GM23338 (cell line): ENCODE data around the gene ANKRD44. TPM values are rescaled to one million over a fixed set of nuclear protein-coding genes. Genes with fewer than 3 reads are reported as not detected.

ENCODE experiments used
- ATAC-seq: fragments of 200-7000 bp; cut with Tn5 transposase; 3 replicates; pipeline ENCODE4 v1.9.1; 2020
- DNase-seq: peaks from one replicate; pipeline ENCODE4 v3.0.0-alpha.2; 2015; ENCODE audit warnings: low spot score
- H2AFZ ChIP-seq: fragments of 200-600 bp; sonication (generic); 2 replicates; pipeline ENCODE4 v1.8.0; 2016; ENCODE audit warnings: antibody characterized with exemption, mild to moderate bottlenecking, moderate library complexity
- H3F3A ChIP-seq: fragments of 200-600 bp; sonication (generic); replicated peaks from 2 replicates; pipeline ENCODE4 v1.8.0; 2017; ENCODE audit warnings: antibody characterized with exemption, mixed run types, low read depth
- H3K27ac ChIP-seq: fragments of 200-600 bp; sonication (generic); 2 replicates; pipeline ENCODE4 v1.6.1; 2016; ENCODE audit warnings: low read depth
- H3K27me3 ChIP-seq: fragments of 200-600 bp; sonication (generic); 2 replicates; pipeline ENCODE4 v1.8.0; 2016; ENCODE audit warnings: mild to moderate bottlenecking, mixed run types, moderate library complexity; ENCODE audit not compliant: insufficient read depth
- H3K36me3 ChIP-seq: fragments of 200-600 bp; sonication (generic); 2 replicates; pipeline ENCODE4 v1.8.0; 2016; ENCODE audit warnings: mild to moderate bottlenecking; ENCODE audit not compliant: insufficient read depth
- H3K4me1 ChIP-seq: fragments of 200-600 bp; sonication (generic); 2 replicates; pipeline ENCODE4 v1.8.0; 2016; ENCODE audit warnings: mild to moderate bottlenecking, moderate library complexity; ENCODE audit not compliant: insufficient read depth
- H3K4me2 ChIP-seq: fragments of 200-600 bp; sonication (generic); 2 replicates; pipeline ENCODE4 v1.7.1; 2017; ENCODE audit warnings: mixed run types
- H3K4me3 ChIP-seq: fragments of 200-600 bp; sonication (generic); 2 replicates; pipeline ENCODE4 v1.6.1; 2016; ENCODE audit warnings: mixed run types
- H3K79me2 ChIP-seq: fragments of 200-600 bp; sonication (generic); replicated peaks from 2 replicates; pipeline ENCODE4 v1.8.0; 2017; ENCODE audit warnings: mild to moderate bottlenecking; ENCODE audit not compliant: insufficient read depth
- H3K9me2 ChIP-seq: fragments of 200-600 bp; sonication (generic); 2 replicates; pipeline ENCODE4 v1.8.0; 2017; ENCODE audit not compliant: insufficient read depth
- H4K20me1 ChIP-seq: fragments of 200-600 bp; sonication (generic); replicated peaks from 2 replicates; pipeline ENCODE4 v1.8.0; 2017; ENCODE audit warnings: mild to moderate bottlenecking; ENCODE audit not compliant: insufficient read depth
- H3K27ac Mint-ChIP-seq: 2 replicates; pipeline ENCODE4 v1.8.0; 2020; ENCODE audit warnings: inconsistent platforms, mild to moderate bottlenecking, moderate library complexity, mixed read lengths
- H3K27me3 Mint-ChIP-seq: 3 replicates; pipeline ENCODE4 v1.8.0; 2022; ENCODE audit warnings: low read depth, mild to moderate bottlenecking, moderate library complexity, mixed read lengths, inconsistent platforms; ENCODE audit not compliant: insufficient read depth, poor library complexity
- H3K36me3 Mint-ChIP-seq: 3 replicates; pipeline ENCODE4 v1.8.0; 2021; ENCODE audit warnings: low read depth, mild to moderate bottlenecking, inconsistent platforms, moderate library complexity, mixed read lengths
- H3K4me1 Mint-ChIP-seq: 3 replicates; pipeline ENCODE4 v1.8.0; 2020; ENCODE audit warnings: mild to moderate bottlenecking, inconsistent platforms, mixed read lengths
- H3K4me3 Mint-ChIP-seq: 3 replicates; pipeline ENCODE4 v1.8.0; 2021; ENCODE audit warnings: moderate library complexity, mild to moderate bottlenecking, inconsistent platforms, mixed read lengths
- H3K9me3 Mint-ChIP-seq: 3 replicates; pipeline ENCODE4 v1.8.0; 2020; ENCODE audit warnings: moderate library complexity, mild to moderate bottlenecking, inconsistent platforms, mixed read lengths
- CREB1 ChIP-seq: fragments of 250-450 bp; sonication (Bioruptor Pico); IDR thresholded peaks from 2 replicates; pipeline ENCODE4 v1.5.0; 2020; ENCODE audit warnings: low read depth, mild to moderate bottlenecking, moderate library complexity
- CTCF ChIP-seq, 2 experiments: fragments of 200-600 bp in 1 of 2; sonication (generic) in 1 of 2; conservative IDR thresholded peaks; 2 replicates each; pipeline versions ENCODE4 v1.5.1 to v1.6.1; 2016 to 2017; ENCODE audit warnings: antibody characterized with exemption in 2 of 2, low read depth in 2 of 2, mild to moderate bottlenecking in 2 of 2, moderate library complexity in 1 of 2
- ETS1 ChIP-seq: IDR thresholded peaks from 2 replicates; pipeline ENCODE4 v1.6.1; 2016; ENCODE audit warnings: antibody characterized with exemption
- EZH2 ChIP-seq: fragments of 200-600 bp; sonication (generic); IDR thresholded peaks from one replicate; pipeline ENCODE4 v1.8.0; 2017; ENCODE audit warnings: antibody characterized with exemption, mild to moderate bottlenecking, low read depth; ENCODE audit not compliant: unreplicated experiment
- EZH2phosphoT487 ChIP-seq: fragments of 200-600 bp; sonication (generic); IDR thresholded peaks from one replicate; pipeline ENCODE4 v1.8.1; 2018; ENCODE audit warnings: antibody characterized with exemption; ENCODE audit not compliant: unreplicated experiment
- JUNB ChIP-seq: IDR thresholded peaks from one replicate; pipeline ENCODE4 v1.6.1; 2016; ENCODE audit warnings: antibody characterized with exemption; ENCODE audit not compliant: unreplicated experiment
- NANOG ChIP-seq: IDR thresholded peaks from 2 replicates; pipeline ENCODE4 v1.6.1; 2016; ENCODE audit warnings: antibody characterized with exemption, borderline replicate concordance
- POLR2AphosphoS5 ChIP-seq: IDR thresholded peaks from 2 replicates; pipeline ENCODE4 v1.6.1; 2016; ENCODE audit warnings: antibody characterized with exemption, low read depth
- REST ChIP-seq: IDR thresholded peaks from one replicate; pipeline ENCODE4 v1.6.1; 2018; ENCODE audit warnings: antibody characterized with exemption; ENCODE audit not compliant: unreplicated experiment
- STAT1 ChIP-seq: IDR thresholded peaks from one replicate; pipeline ENCODE4 v1.6.1; 2016; ENCODE audit warnings: antibody characterized with exemption; ENCODE audit not compliant: unreplicated experiment
- ZNF114 ChIP-seq: fragments of 250-450 bp; sonication (Bioruptor Pico); IDR thresholded peaks from 2 replicates; pipeline ENCODE4 v1.5.0; 2020; ENCODE audit warnings: mild to moderate bottlenecking, moderate library complexity
- ZNF331 ChIP-seq: fragments of 250-450 bp; sonication (Bioruptor Pico); IDR thresholded peaks from 2 replicates; pipeline ENCODE4 v1.5.0; 2020; ENCODE audit warnings: low read depth, mild to moderate bottlenecking, moderate library complexity
- ZNF462 ChIP-seq: fragments of 250-450 bp; sonication (Bioruptor Pico); IDR thresholded peaks from 2 replicates; pipeline ENCODE4 v1.5.0; 2020; ENCODE audit warnings: mild to moderate bottlenecking, moderate library complexity
- polyA plus RNA-seq: library from polyadenylated mRNA; unstranded; fragments of >200 nt; fragmentation: Nextera tagmentation; extraction: Ambion mirVana; gene quantifications from 2 replicates; pipeline ENCODE4 v1.2.1, GENCODE V29; 2016
- total RNA-seq: library from RNA; depleted of rRNA; stranded (reverse); fragments of >200 nt; shearing (Covaris generic); gene quantifications from 2 replicates; pipeline ENCODE4 v1.2.3, GENCODE V29; 2014

ANKRD44 gene
- total and polyA plus RNA-seq, 2 experiments from 2014 or later, result 0.44 to 0.56 TPM

GRCh38 chr2:197294260-197294659, 16.3 kb downstream of the ANKRD44 start:
- no peaks in the 10 kb centered on the region for H3K27me3 ChIP-seq
- no peak overlapping the region for H3K4me3 Mint-ChIP-seq
- no peak overlapping the region for H3K4me2 ChIP-seq
- H3K36me3 ChIP-seq, result no peaks in the 10 kb centered on the region
- H3K27me3 Mint-ChIP-seq, result no peaks in the 10 kb centered on the region
- H4K20me1 ChIP-seq, result no peaks in the 10 kb centered on the region
- no peaks in the 10 kb centered on the region for H3F3A ChIP-seq
- H3K27ac Mint-ChIP-seq, result no peak overlapping the region
- no peaks in the 10 kb centered on the region for H3K4me1 ChIP-seq
- DNase-seq, result no peak
- H3K27ac ChIP-seq, result no peak overlapping the region
- no peak overlapping the region for H3K4me3 ChIP-seq
- H3K4me1 Mint-ChIP-seq, result no peaks in the 10 kb centered on the region
- H3K36me3 Mint-ChIP-seq, result no peaks in the 10 kb centered on the region
- no peaks in the 10 kb centered on the region for H3K9me2 ChIP-seq
- ATAC-seq, result no peak
- H2AFZ ChIP-seq, result no peak overlapping the region
- peaks cover 4% of the 10 kb centered on the region; the same call in 1 of the 3 replicates for H3K9me3 Mint-ChIP-seq
- TF ChIP-seq REST (no peak), ZNF462 (CRISPR knock-in tag) (no peak), ZNF114 (CRISPR knock-in tag) (no peak), ZNF331 (CRISPR knock-in tag) (no peak), NANOG (no peak), CTCF (conservative IDR thresholded peaks at IDR 0.05; ENCODE audit: low read depth in 2 of 2) (no peak), POLR2AphosphoS5 (no peak), JUNB (no peak), CREB1 (CRISPR knock-in tag) (no peak), EZH2 (no peak), EZH2phosphoT487 (no peak), STAT1 (no peak), ETS1 (no peak)
- H3K79me2 ChIP-seq, result no peaks in the 10 kb centered on the region
